Thymus (tissue), 11 donors: Measurements from ENCODE around the gene DENND11. TPM values are rescaled to one million over a fixed set of nuclear protein-coding genes. Genes with fewer than 3 reads are reported as not detected.

Experiments
- DNase-seq, 9 donors: peaks; one replicate each; pipeline ENCODE4 v3.0.0-alpha.2; 2013; ENCODE audit warnings: low spot score in 9 of 9, low read depth in 6 of 9, missing footprints in 1 of 9
- H3K27ac ChIP-seq, 2 donors: one replicate each; pipeline ENCODE4 v1.5.1; 2013; ENCODE audit warnings: control low read depth in 1 of 2, low read depth in 1 of 2, low read length in 1 of 2, mild to moderate bottlenecking in 1 of 2, moderate library complexity in 1 of 2
- H3K27me3 ChIP-seq, 2 donors: one replicate each; pipeline ENCODE4 v1.5.1; 2013; ENCODE audit warnings: low read length in 1 of 2; ENCODE audit not compliant: control insufficient read depth in 2 of 2, insufficient read depth in 1 of 2
- H3K36me3 ChIP-seq, 2 donors: one replicate each; pipeline ENCODE4 v1.5.1; 2013; ENCODE audit warnings: low read length in 1 of 2, mild to moderate bottlenecking in 1 of 2, moderate library complexity in 1 of 2; ENCODE audit not compliant: control insufficient read depth in 2 of 2, insufficient read depth in 2 of 2
- H3K4me1 ChIP-seq, 2 donors: one replicate each; pipeline ENCODE4 v1.5.1; 2013; ENCODE audit warnings: low read length in 2 of 2; ENCODE audit not compliant: control insufficient read depth in 2 of 2, insufficient read depth in 2 of 2
- H3K4me3 ChIP-seq, 2 donors: one replicate each; pipeline ENCODE4 v1.5.1; 2013; ENCODE audit warnings: low read length in 2 of 2, control low read depth in 1 of 2, mild to moderate bottlenecking in 1 of 2
- H3K9me3 ChIP-seq, 2 donors: one replicate each; pipeline ENCODE4 v1.5.1; 2013; ENCODE audit warnings: low read length in 1 of 2, mild to moderate bottlenecking in 1 of 2; ENCODE audit not compliant: control insufficient read depth in 2 of 2, insufficient read depth in 1 of 2
- WGBS: extraction: QIAGEN DNeasy Blood & Tissue Kit; methylation state at CpG from one replicate; pipeline ENCODE4 v1.1.7; 2013; 5-methylcytosine and 5-hydroxymethylcytosine counted together
- polyA plus RNA-seq: library from polyadenylated mRNA; stranded (reverse); fragments of 200-250 nt; gene quantifications from one replicate; pipeline ENCODE4 v1.2.3, GENCODE V29; 2013
- total RNA-seq: library from RNA; stranded (reverse); fragments of 120-200 nt; gene quantifications from one replicate; pipeline ENCODE4 v1.2.4, GENCODE V29; 2013
- donor health status: healthy.

Gene DENND11
- total and polyA plus RNA-seq, 2 donors: 9.2 to 16.1 TPM

- H3K27ac ChIP-seq: no peak overlapping the region
- 98% methylated on average over 18 of the region's 18 CpGs for WGBS
- H3K9me3 ChIP-seq: no peaks in the 10 kb centered on the region
- peaks cover 0 to 3% of the 10 kb centered on the region in 2 donors for H3K4me1 ChIP-seq
- H3K36me3 ChIP-seq: peaks cover 14 to 31% of the 10 kb centered on the region in 2 donors
- H3K27me3 ChIP-seq: no peaks in the 10 kb centered on the region
- no peak overlapping the region for H3K4me3 ChIP-seq
- no peak for DNase-seq
Measured at GRCh38 chr7:141665208-141666035, 36.5 kb downstream of the DENND11 start.

DNA sequence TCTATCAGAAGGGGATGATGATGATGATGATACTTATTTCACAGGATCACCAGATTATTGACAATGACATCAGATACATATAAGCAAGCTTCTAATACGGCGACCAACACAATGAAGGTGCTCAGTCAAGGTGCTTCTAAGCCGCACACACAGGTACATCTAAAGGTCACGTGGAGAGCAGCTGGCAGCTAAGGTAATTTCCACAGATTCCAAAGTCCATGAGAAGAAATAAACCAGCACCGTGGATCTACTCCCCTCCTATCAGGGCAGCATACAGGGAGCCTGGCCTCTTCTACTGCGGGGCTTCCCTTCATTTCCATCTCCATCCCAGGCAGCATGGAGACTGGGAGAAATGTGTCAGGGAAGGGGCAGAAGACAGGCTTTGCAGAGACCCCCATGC lies 37.5 kb downstream of the DENND11 start:
- H3K4me3 ChIP-seq: no peak overlapping the region
- no peaks in the 10 kb centered on the region for H3K9me3 ChIP-seq
- no peaks in the 10 kb centered on the region for H3K27me3 ChIP-seq
- WGBS: 98% methylated on average over 6 of the region's 6 CpGs
- peaks cover 18 to 37% of the 10 kb centered on the region in 2 donors for H3K36me3 ChIP-seq
- peaks cover 0 to 3% of the 10 kb centered on the region in 2 donors for H3K4me1 ChIP-seq
- H3K27ac ChIP-seq: no peak overlapping the region
- no peak for DNase-seq

DNA sequence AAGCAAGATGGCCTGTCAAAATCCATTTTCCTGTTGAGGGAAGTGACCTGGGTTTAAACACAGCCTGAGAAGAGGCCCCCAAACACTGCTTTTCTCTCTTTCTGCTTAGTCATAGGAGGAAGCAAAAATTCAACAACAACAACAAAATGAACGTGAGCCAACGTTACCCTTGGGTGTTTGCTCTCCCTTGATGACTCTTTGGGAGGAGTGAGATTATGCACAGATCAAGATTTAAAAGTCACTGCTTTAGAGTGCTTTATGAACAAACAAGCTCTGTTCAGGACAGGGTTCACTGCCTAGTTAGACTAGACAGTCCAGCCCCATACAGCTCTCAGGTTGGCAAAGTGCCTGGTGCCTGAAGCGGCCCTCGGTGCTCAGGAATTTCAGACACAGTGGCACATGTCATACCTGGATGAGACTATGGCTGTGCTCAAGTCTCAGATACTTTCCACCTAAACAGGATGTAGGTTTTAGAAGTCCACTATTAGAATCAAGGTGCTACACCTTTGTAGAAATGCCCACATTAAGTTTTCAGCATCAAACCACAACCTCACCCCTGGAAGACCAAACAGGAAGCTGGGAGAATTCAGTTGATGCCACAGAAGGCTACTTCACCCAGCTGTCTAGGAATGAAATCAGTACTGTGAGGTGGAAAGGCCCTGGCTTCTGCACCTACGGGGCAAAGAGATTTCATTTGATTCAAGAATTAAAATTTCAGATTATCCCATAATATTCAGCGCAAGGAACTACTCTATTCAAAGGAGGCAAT lies 38.7 kb downstream of the DENND11 start:
- Histone ChIP-seq H3K27ac (no peak overlapping the region), H3K9me3 (no peaks in the 10 kb centered on the region), H3K4me1 (peaks cover 0 to 3% of the 10 kb centered on the region in 2 donors), H3K4me3 (no peak overlapping the region), H3K27me3 (no peaks in the 10 kb centered on the region), H3K36me3 (peaks cover 18 to 37% of the 10 kb centered on the region in 2 donors)
- DNase-seq: no peak
- WGBS: 35% methylated on average over 6 of the region's 6 CpGs

- Histone ChIP-seq H3K4me3 (no peak overlapping the region), H3K36me3 (peaks cover 18 to 40% of the 10 kb centered on the region in 2 donors), H3K27ac (no peak overlapping the region), H3K4me1 (peaks cover 0 to 3% of the 10 kb centered on the region in 2 donors), H3K27me3 (no peaks in the 10 kb centered on the region), H3K9me3 (no peaks in the 10 kb centered on the region)
- no peak for DNase-seq
- 36% methylated on average over 4 of the region's 4 CpGs for WGBS
Measured at GRCh38 chr7:141660259-141660658, 41.7 kb downstream of the DENND11 start.

- Histone ChIP-seq H3K4me3 (no peak overlapping the region), H3K4me1 (peaks cover 0 to 3% of the 10 kb centered on the region in 2 donors), H3K9me3 (no peaks in the 10 kb centered on the region), H3K36me3 (peaks cover 13 to 33% of the 10 kb centered on the region in 2 donors), H3K27ac (no peak overlapping the region), H3K27me3 (no peaks in the 10 kb centered on the region)
- DNase-seq: no peak
- 96% methylated on average over 6 of the region's 6 CpGs for WGBS
Measured at GRCh38 chr7:141659501-141659900, 42.5 kb downstream of the DENND11 start.

DNA sequence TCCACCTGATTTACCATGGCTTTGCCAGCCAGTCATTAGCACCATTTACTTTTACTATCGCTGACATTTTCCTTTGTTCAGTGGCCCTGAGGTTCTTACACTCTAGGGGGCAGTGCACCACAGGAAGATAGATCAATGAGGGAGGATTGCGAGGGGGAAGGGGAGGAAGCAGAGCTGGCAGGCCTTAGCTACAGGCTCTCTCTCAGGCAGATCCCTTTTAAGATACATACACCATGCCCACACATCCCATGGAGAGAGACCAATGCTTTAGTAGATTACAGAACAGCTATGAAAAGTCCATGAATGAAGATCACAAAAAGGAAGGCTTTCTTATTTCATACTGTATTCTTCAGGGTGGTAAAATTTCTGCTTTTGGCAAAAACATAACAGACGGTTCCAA lies 47.4 kb downstream of the DENND11 start:
- DNase-seq: peak; percentile 27 to 86 (median 55)
- Histone ChIP-seq H3K9me3 (no peaks in the 10 kb centered on the region), H3K27ac (no peak overlapping the region), H3K4me1 (no peaks in the 10 kb centered on the region), H3K4me3 (no peak overlapping the region), H3K36me3 (peaks cover 2 to 30% of the 10 kb centered on the region in 2 donors), H3K27me3 (no peaks in the 10 kb centered on the region)
- WGBS: 38% methylated on average over 3 of the region's 3 CpGs

DNA sequence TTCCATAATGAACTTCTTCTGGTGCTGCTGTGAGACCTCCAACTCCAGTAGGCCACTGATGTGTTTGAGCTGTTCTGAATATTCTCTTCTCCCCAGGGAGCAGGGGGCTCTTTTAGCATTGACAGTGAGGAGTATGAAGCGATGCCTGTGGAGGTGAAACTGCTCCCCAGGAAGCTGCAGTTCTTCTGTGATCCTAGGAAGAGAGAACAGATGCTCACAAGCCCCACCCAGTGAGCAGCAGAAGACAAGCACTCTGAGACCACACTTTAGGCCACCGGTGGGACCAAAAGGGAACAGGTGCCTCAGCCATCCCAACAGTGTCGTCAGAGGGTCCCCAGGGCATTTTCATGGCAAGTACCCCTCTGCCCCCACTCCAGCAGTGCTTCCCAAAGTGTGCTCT lies 49.3 kb downstream of the DENND11 start:
- Histone ChIP-seq H3K27me3 (no peaks in the 10 kb centered on the region), H3K4me3 (no peak overlapping the region), H3K4me1 (no peaks in the 10 kb centered on the region), H3K9me3 (no peaks in the 10 kb centered on the region), H3K27ac (no peak overlapping the region), H3K36me3 (peaks cover 0 to 30% of the 10 kb centered on the region in 2 donors)
- 81% methylated on average over 3 of the region's 3 CpGs for WGBS
- DNase-seq: no peak
